Ascending aorta (tissue), 2 donors: Measurements from ENCODE around the gene CELSR3. TPM values are rescaled to one million over a fixed set of nuclear protein-coding genes. Genes with fewer than 3 reads are reported as not detected.

Experiments used
- DNase-seq, 2 donors: peaks; one replicate each; pipeline ENCODE4 v3.0.0-alpha.2; 2019; ENCODE audit warnings: low spot score in 2 of 2
- H3K27ac ChIP-seq, 2 donors: fragments of 200-600 bp; sonication (generic); one replicate each; pipeline ENCODE4 v1.5.1; 2016 to 2017; ENCODE audit warnings: mild to moderate bottlenecking in 1 of 2
- H3K27me3 ChIP-seq: fragments of 200-600 bp; sonication (generic); one replicate; pipeline ENCODE4 v1.5.1; 2017
- H3K36me3 ChIP-seq, 2 donors: fragments of 200-600 bp; sonication (generic); one replicate each; pipeline ENCODE4 v1.5.1; 2016
- H3K4me1 ChIP-seq, 2 donors: fragments of 200-600 bp; sonication (generic); one replicate each; pipeline ENCODE4 v1.5.1; 2016 to 2017; ENCODE audit warnings: mild to moderate bottlenecking in 1 of 2
- H3K4me3 ChIP-seq, 2 donors: fragments of 200-600 bp; sonication (generic); one replicate each; pipeline ENCODE4 v1.5.1; 2016 to 2017; ENCODE audit warnings: mild to moderate bottlenecking in 1 of 2
- H3K9me3 ChIP-seq, 2 donors: fragments of 200-600 bp; sonication (generic); one replicate each; pipeline ENCODE4 v1.5.1; 2016
- intact Hi-C: fragments of 100-400 bp; cut with DNase I; formaldehyde crosslinking; loops from one replicate; pipeline ENCODE4 v1.15.1; 2023
- total RNA-seq: library from RNA; depleted of rRNA; stranded (reverse); fragments of >200 nt; gene quantifications from one replicate; pipeline ENCODE4 v1.1.0, GENCODE V29; 2016
- TF ChIP-seq, protein P1 (sequence below), 3 experiments: fragments of 200-600 bp in 2 of 3; fragments of 450-650 bp in 1 of 3; sonication (generic) in 2 of 3; IDR thresholded peaks; one replicate each; pipeline ENCODE4 v1.5.1; 2016 to 2019; ENCODE audit warnings: antibody characterized with exemption in 3 of 3, mild to moderate bottlenecking in 1 of 3, moderate library complexity in 1 of 3

The CELSR3 gene
- total RNA-seq, 1 donor from 2014 or later: 2.6 TPM

DNA sequence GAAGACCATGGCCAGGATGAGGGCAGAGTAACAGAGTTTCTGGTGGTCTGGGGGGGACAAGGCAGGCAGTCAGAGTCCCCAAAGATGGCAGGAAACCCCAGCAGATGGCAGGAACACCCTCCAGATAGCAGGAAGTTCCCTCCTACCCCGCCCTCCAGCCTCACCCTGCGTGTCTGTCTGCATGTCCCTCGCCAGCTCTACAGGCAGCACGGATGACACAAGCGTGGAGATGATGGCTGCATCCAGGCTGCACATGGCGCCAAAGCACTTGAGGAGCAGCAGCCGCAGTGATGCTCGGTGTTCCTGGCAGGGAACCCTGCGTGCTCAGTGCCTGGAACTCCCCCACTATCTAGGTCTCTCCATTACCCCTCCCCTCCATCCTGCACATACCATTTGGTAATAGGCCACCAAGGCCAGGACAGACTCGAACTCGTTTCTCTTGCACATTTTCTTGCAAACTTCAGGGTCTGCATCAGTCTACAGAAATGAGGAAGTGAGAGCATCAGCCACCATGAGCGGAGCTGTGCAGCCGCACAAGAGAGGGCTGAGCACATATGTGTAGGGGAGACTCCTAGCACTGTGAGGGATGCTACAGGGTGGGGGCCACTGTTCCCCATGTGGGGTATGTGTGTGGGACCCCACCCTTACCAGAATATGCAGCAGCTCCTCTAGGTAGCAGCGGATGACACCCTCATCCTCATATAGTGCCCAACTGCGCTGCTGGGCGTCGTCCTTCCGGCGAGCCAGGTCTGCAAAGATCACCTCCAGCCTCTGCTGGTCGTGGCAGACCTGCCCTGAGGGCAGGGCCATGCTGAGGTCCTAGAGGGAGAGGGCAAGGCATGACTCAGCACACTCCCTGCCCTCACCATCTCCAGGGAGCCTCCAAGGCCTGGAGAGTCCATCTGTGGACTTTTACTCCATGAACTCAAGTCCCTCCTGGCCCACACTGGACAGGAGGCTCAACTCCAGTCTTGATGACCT lies 17.0 kb upstream of the CELSR3 start:
- peaks cover 3 to 15% of the 10 kb centered on the region in 2 donors for H3K4me1 ChIP-seq
- H3K36me3 ChIP-seq: peaks cover 52 to 74% of the 10 kb centered on the region in 2 donors
- TF ChIP-seq, protein P1, sequence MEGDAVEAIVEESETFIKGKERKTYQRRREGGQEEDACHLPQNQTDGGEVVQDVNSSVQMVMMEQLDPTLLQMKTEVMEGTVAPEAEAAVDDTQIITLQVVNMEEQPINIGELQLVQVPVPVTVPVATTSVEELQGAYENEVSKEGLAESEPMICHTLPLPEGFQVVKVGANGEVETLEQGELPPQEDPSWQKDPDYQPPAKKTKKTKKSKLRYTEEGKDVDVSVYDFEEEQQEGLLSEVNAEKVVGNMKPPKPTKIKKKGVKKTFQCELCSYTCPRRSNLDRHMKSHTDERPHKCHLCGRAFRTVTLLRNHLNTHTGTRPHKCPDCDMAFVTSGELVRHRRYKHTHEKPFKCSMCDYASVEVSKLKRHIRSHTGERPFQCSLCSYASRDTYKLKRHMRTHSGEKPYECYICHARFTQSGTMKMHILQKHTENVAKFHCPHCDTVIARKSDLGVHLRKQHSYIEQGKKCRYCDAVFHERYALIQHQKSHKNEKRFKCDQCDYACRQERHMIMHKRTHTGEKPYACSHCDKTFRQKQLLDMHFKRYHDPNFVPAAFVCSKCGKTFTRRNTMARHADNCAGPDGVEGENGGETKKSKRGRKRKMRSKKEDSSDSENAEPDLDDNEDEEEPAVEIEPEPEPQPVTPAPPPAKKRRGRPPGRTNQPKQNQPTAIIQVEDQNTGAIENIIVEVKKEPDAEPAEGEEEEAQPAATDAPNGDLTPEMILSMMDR (IDR thresholded peaks at IDR 0.05): no peak
- H3K27me3 ChIP-seq: no peaks in the 10 kb centered on the region
- no peaks in the 10 kb centered on the region for H3K9me3 ChIP-seq
- intact Hi-C loops: no loop called here
- DNase-seq: no peak
- no peak overlapping the region for H3K27ac ChIP-seq
- H3K4me3 ChIP-seq: no peak overlapping the region

DNA sequence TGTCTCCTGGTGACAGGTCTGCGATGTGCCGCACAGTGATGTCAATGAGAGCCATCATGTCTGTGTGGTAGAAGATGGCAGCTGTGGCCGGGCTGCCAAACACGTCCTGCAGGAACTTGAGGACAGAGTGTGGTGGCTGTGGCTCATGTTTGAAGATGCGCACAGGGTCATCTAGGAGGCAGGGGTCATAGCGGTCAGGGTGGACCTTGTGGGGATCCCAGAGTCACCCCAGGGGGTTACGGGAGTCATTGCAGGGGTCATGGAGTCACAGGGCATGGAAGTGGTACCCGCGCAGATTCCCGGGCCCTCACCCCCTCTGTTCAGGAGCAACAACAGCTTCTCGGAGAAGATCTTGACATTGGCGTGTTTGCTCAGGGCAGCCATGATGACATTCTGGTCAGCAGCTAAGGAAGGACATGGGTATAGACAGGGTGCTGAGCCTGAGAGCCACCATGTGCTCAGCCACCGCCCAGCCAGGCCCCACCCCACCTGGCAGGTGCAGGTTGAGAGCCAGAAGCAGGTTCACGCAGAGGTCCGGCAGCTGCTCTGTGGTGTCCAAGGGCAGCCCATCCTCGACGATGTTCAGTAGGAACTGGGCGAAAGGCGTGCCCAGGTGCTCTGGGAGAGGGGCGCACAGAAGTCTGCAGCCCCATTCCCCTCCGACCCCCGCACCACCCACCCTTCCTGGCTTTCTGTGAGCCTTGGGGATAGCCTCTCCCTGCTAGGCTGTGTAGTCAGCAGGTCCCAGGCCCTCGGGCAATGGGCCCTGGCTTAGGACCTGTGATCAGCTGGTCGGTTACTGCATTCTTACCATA lies 16.1 kb upstream of the CELSR3 start:
- Histone ChIP-seq H3K36me3 (peaks cover 52 to 74% of the 10 kb centered on the region in 2 donors), H3K27ac (no peak overlapping the region), H3K9me3 (no peaks in the 10 kb centered on the region), H3K4me3 (no peak overlapping the region), H3K27me3 (no peaks in the 10 kb centered on the region), H3K4me1 (peaks cover 3 to 8% of the 10 kb centered on the region in 2 donors)
- TF ChIP-seq, protein P1 (IDR thresholded peaks at IDR 0.05): no peak
- intact Hi-C loops: no loop called here
- DNase-seq: no peak

DNA sequence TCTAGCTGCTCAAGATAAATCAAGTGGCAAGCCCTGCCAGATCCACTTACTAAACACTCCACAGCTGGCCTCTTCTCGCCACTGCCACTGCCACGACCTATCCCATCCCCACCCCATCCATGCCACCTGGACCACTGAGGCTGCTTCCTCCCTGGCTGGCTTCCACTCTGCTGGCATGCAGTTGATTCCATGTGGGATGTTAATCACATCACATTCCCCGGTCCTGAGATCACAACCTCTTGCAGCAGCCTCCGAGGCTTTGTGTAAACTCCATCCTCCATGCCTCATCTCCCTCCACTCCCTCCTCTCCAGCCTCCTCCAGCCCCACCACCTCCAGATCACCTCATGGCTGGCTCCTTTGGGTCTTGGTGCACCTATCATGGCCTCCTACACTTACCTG lies 15.4 kb upstream of the CELSR3 start:
- Histone ChIP-seq H3K27me3 (no peaks in the 10 kb centered on the region), H3K9me3 (no peaks in the 10 kb centered on the region), H3K27ac (no peak overlapping the region), H3K4me1 (peaks cover 0 to 1% of the 10 kb centered on the region in 2 donors), H3K36me3 (peaks cover 52 to 74% of the 10 kb centered on the region in 2 donors), H3K4me3 (no peak overlapping the region)
- TF ChIP-seq, protein P1 (IDR thresholded peaks at IDR 0.05): no peak
- DNase-seq: no peak
- intact Hi-C loops: no loop called here

DNA sequence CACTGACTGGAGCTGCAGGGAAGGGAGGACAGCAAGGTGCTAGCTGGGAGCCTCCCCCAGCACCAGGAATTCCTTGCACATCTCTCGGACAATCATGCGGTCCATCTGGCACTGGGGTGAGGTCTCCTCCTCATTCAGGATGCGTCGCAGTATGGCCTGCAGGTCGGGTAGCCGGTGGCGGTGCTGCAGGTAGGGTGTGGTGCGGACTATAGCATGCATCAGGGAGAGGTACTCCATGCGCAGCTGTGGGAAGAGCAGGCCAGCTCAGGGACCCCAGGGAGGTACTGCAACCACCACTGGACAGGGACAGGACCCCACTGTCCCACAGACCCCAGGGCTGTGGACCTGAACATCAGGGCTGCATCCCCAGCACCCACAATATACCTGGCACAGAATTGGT lies 11.8 kb upstream of the CELSR3 start:
- intact Hi-C loops: no loop called here
- H3K9me3 ChIP-seq: no peaks in the 10 kb centered on the region
- H3K4me3 ChIP-seq: no peak overlapping the region
- TF ChIP-seq, protein P1 (IDR thresholded peaks at IDR 0.05): no peak
- H3K36me3 ChIP-seq: peaks cover 34 to 51% of the 10 kb centered on the region in 2 donors
- DNase-seq: no peak
- no peak overlapping the region for H3K27ac ChIP-seq
- no peaks in the 10 kb centered on the region for H3K4me1 ChIP-seq
- H3K27me3 ChIP-seq: no peaks in the 10 kb centered on the region

DNA sequence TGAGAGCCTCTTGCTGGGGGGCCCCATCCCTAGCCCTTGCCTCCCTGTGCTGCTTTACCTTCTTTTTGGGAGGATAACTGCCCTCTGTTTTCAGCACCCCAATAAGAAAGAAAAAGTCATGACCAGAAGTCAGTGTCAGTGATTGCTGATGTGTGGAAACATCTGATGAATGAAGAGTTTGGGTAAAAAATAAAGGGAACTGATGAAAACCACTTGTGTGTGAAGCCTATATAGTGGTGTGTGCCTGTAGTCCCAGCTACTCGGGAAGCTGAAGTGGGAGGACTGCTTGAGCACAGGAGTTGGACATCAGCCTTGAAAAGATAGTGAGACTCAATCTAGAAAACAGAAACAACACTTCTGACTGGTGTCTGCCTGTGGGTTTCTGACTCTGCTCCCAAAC lies 9.8 kb upstream of the CELSR3 start:
- Histone ChIP-seq H3K27me3 (no peaks in the 10 kb centered on the region), H3K4me1 (no peaks in the 10 kb centered on the region), H3K9me3 (no peaks in the 10 kb centered on the region), H3K36me3 (peaks cover 17 to 31% of the 10 kb centered on the region in 2 donors), H3K27ac (no peak overlapping the region), H3K4me3 (no peak overlapping the region)
- TF ChIP-seq, protein P1 (IDR thresholded peaks at IDR 0.05): no peak
- DNase-seq: no peak
- intact Hi-C loops: no loop called here
